ENCODE results near the gene RASA3.

Gene RASA3

DNA sequence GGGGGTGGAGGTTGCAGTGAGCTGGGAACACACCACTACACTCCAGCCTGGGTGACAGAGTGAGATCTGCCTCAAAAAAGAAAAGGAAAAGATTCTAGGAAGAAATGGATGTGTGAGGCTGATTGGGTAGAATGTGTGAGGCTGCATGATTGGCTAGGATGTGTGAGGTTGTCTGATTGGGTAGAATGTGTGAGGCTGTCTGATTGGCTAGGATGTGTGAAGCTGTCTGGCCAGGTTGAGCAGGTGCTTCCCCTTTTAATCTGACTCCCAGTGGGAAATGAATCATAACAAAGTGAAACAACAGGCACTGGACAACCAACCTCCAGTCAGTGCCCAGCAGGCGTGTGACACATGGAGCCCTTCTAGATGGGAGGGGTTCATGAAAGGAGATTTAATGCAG, 173.2 kb downstream of the RASA3 start:
- no peaks in the 10 kb centered on the region for H3K36me3 ChIP-seq
- H3K27me3 ChIP-seq = no peaks in the 10 kb centered on the region
- no peak for TF ChIP-seq CTCF (IDR thresholded peaks at IDR 0.05)
- no peak overlapping the region for H3K27ac ChIP-seq
- H3K4me3 ChIP-seq (ENCODE audit: low read depth in 1 of 2, low read length in 1 of 2) = no peak overlapping the region
- H3K4me1 ChIP-seq (ENCODE audit: control insufficient read depth in 1 of 2, insufficient read depth in 1 of 2, low read depth in 1 of 2, low read length in 1 of 2) = no peaks in the 10 kb centered on the region
- H3K9me3 ChIP-seq = peaks cover 5% of the 10 kb centered on the region

GRCh38 chr13:113958373-113958772, 174.1 kb downstream of the RASA3 start:
- no peak overlapping the region for H3K27ac ChIP-seq
- no peak for TF ChIP-seq CTCF (IDR thresholded peaks at IDR 0.05)
- H3K36me3 ChIP-seq = no peaks in the 10 kb centered on the region
- H3K4me1 ChIP-seq (ENCODE audit: control insufficient read depth in 1 of 2, insufficient read depth in 1 of 2, low read depth in 1 of 2, low read length in 1 of 2) = no peaks in the 10 kb centered on the region
- no peaks in the 10 kb centered on the region for H3K27me3 ChIP-seq
- H3K4me3 ChIP-seq (ENCODE audit: low read depth in 1 of 2, low read length in 1 of 2) = no peak overlapping the region
- peaks cover 5% of the 10 kb centered on the region for H3K9me3 ChIP-seq

- Histone ChIP-seq H3K27me3 (peaks cover 4% of the 10 kb centered on the region), H3K9me3 (peaks cover 5% of the 10 kb centered on the region), H3K27ac (no peak overlapping the region), H3K4me3 (ENCODE audit: low read depth in 1 of 2, low read length in 1 of 2) (no peak overlapping the region), H3K36me3 (no peaks in the 10 kb centered on the region), H3K4me1 (ENCODE audit: control insufficient read depth in 1 of 2, insufficient read depth in 1 of 2, low read depth in 1 of 2, low read length in 1 of 2) (peaks cover 0 to under 1% of the 10 kb centered on the region in 2 experiments)
- TF ChIP-seq CTCF (IDR thresholded peaks at IDR 0.05) = no peak
Observed at GRCh38 chr13:113956571-113956970, 175.9 kb downstream of the RASA3 start.

GRCh38 chr13:113955691-113956090, 176.7 kb downstream of the RASA3 start:
- peaks cover 0 to 8% of the 10 kb centered on the region in 2 experiments for H3K4me1 ChIP-seq (ENCODE audit: control insufficient read depth in 1 of 2, insufficient read depth in 1 of 2, low read depth in 1 of 2, low read length in 1 of 2)
- peaks cover 5% of the 10 kb centered on the region for H3K9me3 ChIP-seq
- H3K4me3 ChIP-seq (ENCODE audit: low read depth in 1 of 2, low read length in 1 of 2) = no peak overlapping the region
- TF ChIP-seq CTCF (IDR thresholded peaks at IDR 0.05) = no peak
- H3K27ac ChIP-seq = no peak overlapping the region
- H3K27me3 ChIP-seq = peaks cover 12% of the 10 kb centered on the region
- H3K36me3 ChIP-seq = no peaks in the 10 kb centered on the region

GRCh38 chr13:113955235-113955634, 177.2 kb downstream of the RASA3 start:
- no peaks in the 10 kb centered on the region for H3K36me3 ChIP-seq
- peaks cover 5% of the 10 kb centered on the region for H3K9me3 ChIP-seq

More at GRCh38 chr13:113955235-113955634, 177.2 kb downstream of the RASA3 start:
- no peak overlapping the region for H3K4me3 ChIP-seq (ENCODE audit: low read depth in 1 of 2, low read length in 1 of 2)
- H3K4me1 ChIP-seq (ENCODE audit: control insufficient read depth in 1 of 2, insufficient read depth in 1 of 2, low read depth in 1 of 2, low read length in 1 of 2) = peaks cover 0 to 8% of the 10 kb centered on the region in 2 experiments
- no peak for TF ChIP-seq CTCF (IDR thresholded peaks at IDR 0.05)
- no peak overlapping the region for H3K27ac ChIP-seq
- peaks cover 16% of the 10 kb centered on the region for H3K27me3 ChIP-seq
